GM12892 (cell line): ENCODE data around the gene CLDN9.

ENCODE experiments used
- POLR2A ChIP-seq: IDR thresholded peaks from 2 replicates; pipeline ENCODE4 v1.6.1; 2011; ENCODE audit warnings: low read depth, low read length, control low read depth
- POLR2AphosphoS5 ChIP-seq: IDR thresholded peaks from 2 replicates; pipeline ENCODE4 v1.6.1; 2011; ENCODE audit warnings: low read depth, low read length, control low read depth

DNA sequence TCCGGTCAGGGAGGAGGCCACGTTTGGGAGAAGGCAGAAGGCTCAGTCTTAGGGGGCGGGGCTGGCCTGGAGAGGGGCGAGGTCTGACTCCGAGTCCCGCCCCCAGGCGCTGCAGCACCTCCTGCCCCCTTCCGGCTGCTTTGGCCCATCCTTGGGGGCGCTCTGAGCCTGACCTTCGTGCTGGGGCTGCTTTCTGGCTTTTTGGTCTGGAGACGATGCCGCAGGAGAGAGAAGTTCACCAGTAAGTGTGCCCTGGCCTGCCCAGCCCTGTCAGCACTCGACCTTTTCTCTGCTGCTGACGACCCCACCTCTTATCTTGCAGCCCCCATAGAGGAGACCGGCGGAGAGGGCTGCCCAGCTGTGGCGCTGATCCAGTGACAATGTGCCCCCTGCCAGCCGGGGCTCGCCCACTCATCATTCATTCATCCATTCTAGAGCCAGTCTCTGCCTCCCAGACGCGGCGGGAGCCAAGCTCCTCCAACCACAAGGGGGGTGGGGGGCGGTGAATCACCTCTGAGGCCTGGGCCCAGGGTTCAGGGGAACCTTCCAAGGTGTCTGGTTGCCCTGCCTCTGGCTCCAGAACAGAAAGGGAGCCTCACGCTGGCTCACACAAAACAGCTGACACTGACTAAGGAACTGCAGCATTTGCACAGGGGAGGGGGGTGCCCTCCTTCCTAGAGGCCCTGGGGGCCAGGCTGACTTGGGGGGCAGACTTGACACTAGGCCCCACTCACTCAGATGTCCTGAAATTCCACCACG is 8.9 kb downstream of the CLDN9 start:
- TF ChIP-seq POLR2A (no peak), POLR2AphosphoS5 (no peak)
